ENCODE results near the gene PLSCR3.
A peak's percentile ranks its signal among the peaks of the same experiment; 100 is the strongest.

PLSCR3 gene

DNA sequence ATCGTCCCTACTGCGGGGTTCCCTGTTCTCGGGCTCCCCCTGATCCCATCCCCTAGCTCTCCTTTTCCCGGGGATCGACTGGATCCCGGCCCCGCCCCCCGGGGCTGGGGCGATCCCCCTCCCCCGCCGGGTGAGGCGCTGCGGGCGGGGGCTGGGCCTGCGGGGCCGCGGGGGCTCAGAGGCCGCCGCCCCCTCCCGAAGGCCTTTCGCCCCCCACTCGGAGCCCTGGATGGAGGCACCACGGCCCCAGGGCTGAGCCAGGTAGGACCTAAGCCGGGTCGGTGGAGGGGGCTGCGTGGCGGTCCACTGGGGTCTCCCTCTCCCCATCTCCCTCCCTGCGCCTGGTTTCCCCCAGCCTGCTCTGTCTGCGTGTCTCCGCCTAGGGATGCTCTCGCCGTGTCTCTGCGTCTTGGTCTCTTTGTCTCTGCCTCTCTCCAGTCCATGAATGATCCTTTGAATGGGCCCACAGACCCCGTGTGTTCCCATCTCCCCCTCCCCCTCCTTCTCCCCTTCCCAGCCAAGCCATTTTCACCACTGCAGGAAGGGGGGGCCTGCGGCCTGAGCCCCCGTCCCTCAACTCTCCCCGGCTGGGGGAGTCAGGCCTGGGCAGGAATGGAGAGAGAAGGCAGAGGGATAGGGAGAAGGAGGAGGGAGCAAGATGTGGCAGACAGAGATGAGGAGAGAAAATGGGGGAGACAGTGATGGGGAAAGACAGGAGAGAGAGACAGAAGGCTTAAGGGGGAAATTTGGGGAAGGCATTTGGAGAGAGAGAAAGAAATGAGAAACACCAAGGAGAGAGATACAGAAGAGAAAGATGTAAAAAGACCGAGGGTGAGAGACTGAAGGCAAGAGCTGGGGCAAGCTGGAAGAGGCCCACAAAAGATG lies 11.3 kb upstream of the PLSCR3 start:
- ATAC-seq: no peak

DNA sequence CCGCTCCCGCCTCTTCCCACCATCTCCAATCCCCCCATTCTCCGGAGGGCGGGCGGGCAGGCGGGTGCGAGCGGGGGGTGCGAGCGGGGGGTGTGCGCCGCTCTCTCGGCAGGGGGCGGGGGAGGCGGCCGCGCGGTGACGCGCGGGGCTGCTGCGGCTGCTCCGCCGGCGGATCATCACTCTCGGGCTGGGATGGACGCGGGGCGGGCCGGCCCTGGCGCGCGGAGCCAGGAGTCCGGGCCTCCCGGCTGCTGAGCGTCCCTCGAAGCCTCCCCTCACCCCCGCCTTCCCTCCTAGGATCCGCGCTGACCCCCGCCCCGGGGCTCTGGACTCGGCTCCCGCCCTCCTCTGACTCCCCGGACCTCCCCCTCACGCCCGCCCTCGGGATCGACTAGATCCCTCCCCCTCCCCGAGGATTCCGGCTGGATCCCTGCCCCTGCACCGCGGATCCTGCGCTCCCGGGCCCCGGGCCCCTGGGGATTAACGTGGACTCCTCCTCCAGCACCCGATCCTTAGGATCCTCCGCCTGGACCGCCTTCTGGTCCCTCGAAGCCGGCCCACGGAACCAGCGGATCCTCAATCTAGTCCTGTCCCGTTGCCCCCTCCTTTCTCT lies 10.5 kb upstream of the PLSCR3 start:
- peak; percentile 34 to 44 for ATAC-seq

DNA sequence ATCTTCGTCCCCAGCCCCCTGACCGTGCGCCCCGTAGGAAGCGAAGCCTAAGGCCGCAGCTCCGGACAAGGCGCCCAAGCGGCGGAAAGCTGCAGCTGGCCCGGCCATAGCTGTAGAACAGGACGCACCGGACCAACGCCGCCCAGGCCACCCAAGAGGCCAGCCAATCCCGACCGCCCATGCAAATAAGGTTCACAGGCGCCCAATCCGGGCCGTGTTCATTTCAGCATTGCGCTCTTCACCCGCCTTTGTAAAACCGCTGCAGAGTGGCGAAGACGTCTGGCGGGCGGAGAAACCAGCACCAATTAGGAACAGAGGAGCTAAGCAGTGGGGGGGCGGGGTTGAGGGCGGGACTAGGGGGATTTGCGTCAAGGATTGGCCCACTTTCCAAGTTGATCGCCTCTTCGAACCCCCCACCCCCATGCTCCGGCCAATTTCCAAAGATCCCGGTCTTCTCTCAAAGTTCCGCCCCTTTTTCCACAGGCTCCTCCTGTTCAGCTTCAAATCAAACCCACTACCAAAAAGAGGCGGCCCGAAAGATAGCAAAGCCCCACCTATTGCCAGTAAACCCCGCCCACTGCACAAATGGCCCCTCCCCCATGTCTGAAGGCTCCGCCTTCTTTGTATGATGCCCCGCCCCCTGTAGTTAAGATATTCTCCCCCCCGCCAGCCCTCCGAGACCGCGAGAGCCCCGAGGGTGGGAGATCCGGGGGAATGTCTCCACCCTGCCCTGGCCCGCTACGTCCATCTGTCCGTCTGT lies 9.8 kb upstream of the PLSCR3 start, which contains the start of gene TMEM256:
Gene TMEM256, minus strand, starts transcription at position 121 of the 760 bp plus-strand sequence. Its CDS starts 13 bp downstream, at position 108.
- peak; percentile 96 to 97 for ATAC-seq

DNA sequence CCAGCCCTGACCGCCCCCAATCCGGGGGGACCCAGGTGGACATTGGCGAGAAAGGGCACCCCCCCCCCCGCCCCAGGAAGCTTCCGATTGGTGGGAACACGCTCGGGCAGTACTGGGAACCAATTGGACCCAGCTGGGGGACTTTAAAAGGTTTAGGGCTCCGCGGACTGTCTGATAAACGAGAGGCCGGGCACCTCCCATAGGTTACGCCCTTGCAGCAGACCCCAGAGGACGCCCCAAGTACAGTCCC lies 9.3 kb upstream of the PLSCR3 start:
- ATAC-seq: no peak

DNA sequence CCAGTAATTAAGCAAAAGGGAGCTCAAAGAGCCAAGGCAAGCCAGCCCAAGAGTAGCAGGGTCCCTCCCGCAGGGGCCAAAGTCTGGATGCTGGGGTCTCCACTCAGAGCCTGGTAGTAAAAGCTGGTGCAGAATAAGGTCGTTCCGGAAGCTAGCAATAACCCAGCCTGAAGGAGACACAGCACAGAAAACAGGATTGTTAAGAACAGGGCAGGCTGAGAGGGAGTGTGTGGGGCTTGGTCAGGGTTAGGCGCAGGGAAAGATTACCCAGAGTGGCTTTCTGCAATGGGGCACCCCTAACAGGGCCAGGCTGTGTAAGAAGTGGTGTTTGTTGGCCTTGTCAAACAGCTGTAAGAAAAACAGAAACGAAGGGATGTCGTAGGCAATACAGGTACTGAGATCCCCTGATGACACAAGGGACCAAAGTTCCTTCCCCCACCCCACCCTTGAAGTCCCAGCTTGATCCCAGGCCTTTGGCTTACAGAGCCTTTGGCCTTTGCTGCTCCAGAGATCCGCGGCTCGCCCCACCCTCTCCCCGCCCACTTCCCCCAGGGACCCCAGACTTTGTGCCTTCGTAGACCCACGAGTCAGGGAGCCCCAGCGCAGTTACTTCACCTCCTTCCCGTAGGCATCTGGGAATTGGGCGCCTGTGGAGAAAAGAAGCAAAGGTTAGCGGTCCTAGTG lies 8.9 kb upstream of the PLSCR3 start:
- no peak for ATAC-seq

DNA sequence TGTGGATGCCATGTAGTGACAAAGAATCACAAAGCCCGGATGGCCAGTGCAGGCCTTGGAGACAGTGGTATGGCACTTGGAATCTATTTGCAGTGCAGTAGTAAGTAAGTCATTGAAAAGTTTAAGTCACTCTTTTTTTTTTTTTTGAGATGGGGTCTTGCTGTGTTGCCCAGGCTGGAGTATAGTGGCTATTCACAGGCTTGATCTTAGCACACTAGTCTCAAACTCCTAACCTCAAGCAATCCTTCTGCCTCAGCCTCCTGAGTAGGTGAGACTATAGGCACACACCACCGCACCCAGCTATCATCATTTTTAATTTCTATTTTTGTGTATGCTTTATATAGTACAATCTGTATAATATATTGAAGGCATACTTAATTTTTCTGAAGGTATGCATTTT lies 4.3 kb upstream of the PLSCR3 start:
- no peak for ATAC-seq

DNA sequence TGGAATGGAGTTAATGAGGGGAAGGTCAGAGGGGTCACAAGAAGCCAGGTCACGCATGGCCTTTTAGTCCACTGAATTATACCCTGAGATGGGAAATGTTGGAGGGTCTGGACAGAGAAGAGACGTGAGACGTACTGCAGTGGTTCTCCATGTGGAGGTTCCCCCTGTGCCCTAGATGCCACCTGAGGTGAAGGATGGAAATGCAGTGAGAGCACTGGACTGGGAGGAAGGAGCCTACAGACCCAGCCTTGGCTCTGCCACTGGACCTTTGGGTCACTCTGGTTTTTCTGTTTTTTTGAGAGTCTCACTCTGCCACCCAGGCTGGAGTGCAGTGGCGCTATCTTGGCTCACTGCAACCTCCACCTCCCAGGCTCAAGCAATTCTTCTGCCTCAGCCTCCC lies 1.8 kb upstream of the PLSCR3 start:
- no peak for ATAC-seq

DNA sequence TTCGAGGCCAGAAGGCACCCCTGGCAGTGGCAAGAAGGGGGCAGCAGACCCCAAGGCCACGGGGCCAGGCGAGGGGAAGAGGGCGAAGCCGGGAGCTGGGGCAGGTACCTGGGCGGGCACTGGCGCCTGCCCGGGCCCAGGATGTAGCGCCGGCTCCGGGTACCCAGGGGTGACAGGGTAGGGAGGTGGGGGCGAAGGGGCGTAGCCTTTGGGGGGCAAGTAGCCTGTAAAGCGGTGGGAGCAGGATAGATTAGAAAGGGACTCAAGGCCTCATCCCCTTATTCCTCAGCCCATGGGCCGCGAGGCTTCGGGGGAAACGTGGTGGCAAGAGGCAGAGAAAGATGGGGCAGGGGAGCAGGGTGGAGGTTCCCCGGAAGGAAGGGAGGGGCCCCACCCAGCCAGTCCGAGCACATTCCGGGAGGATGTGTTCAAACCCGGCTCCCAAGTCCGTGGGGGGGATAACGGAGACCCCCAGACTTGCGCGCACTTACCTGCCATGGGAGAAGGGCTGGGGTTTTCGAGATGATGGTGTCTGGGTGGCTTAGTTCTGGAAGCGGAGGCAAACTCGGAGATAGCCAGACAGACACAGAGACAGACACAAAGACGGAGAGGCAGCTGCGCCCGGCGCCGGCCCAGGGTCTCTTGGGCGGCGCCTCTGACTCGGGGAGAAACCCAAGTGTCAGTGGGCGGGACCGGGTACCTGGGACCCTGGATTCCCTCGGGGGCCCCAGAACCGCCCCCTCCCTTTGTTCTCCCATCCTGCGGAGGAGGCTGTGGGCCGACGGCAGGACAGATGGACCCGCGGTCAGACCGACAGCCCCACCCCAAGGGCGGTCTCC lies 493 bp downstream of the PLSCR3 start:
- ATAC-seq: peak; percentile 50 to 55

DNA sequence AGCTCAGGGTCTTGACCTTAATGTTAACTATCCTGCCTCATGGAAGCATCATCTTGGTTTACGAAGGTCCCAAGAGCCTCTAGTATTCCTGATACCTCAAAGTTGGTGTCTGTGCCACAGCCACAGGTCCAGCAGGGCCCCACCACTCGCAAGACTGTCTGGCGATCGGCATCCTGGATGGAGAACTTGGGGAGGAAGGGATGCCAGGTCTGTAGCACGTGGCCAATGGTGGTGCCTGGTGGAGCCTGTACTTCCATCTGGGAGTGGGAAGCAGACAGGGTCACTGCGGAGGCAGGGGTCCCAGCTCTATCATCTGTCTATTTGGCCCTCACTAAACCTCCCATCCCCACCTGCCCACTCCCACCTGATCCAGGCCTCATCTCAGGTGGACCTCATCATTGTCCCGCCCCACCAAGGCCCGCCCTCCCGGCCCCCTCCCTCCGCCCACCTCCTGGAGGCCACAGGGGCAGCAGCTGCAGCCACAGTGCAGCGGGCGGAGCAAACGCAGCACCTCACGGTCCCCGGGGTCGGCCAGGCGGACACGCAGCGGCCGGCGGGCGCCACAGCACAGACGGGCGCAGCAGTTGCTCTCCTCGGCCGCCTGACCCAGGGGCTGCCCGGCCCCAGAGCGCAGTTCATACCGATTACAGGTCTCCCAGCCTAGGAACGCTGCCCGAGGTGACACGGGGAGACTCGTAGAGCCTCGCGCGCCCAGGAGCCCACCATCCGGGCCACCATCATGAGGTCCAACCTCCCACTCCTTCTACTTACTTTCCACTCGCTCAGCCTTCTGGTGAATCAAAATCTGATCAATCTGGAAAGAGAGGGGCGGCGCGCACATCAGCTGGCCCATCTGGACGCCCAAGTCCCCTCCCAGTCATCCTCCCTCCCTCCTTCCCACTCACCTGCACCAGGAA lies 1.4 kb downstream of the PLSCR3 start:
- no peak for ATAC-seq

DNA sequence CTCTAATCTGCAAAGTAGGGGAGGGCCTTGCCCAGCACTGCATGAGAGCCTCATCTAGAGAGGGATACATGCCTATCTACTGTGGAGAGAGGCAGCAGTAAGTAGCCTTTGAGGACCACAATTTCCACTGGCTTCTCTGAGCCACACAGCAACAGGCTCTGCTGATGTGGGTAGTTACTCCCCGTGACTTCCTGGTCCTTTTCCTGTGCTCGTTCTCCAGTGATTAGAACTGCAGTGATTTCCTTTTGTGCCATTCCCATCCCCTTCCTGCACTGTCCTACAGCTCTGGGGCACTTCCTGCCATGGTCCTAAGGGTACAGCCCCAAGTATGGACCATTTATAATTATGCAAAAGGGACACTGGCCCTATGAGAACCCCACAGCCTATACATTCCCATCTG lies 3.0 kb downstream of the PLSCR3 start:
- no peak for ATAC-seq

DNA sequence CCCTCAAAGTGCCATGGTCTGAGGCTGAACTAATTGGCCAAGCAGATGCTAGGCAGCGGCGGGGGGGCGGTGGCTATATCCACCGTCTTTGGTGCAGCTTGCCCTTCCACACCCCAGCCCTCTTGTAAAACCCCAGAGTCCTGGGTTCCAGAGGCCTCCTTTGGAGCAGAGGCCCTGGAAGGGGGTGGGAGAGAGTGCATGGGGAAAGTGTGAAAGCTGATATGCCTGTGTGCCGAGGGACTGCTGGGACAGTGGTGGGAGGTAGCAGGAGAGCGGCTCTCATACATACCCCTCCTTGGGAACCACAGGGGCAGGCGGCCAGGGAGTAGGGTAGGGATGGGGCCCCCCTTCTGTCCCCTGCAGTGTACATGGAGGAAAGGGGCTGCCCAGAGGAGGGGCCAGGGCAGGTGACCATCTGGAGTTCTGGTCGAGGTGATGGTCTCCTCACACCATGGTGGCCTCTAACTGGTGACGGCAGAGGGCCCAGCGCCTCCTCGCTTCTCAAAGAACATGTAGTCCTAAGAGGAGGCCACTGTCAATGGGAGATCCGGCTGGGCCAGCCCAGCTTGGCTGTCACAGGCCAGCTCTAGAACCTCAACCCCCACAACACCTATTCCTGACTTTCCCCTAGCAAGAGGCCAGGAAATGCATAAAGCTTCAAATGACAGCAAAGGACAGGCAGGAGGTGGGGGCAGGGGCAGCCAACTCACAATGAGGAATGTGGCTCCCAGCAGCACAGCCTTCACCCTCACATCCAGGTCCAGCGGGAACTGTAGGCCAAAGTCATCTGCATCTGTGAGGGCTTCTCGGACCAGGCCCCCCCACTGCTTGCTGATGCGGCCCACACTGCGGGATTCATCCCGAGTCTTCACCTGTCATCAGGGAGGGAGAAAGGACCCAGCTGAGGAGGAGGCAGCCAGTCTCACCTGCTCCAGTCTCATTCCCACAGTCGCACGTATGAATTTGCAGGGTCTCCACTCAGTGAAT lies 4.1 kb downstream of the PLSCR3 start:
- no peak for ATAC-seq

DNA sequence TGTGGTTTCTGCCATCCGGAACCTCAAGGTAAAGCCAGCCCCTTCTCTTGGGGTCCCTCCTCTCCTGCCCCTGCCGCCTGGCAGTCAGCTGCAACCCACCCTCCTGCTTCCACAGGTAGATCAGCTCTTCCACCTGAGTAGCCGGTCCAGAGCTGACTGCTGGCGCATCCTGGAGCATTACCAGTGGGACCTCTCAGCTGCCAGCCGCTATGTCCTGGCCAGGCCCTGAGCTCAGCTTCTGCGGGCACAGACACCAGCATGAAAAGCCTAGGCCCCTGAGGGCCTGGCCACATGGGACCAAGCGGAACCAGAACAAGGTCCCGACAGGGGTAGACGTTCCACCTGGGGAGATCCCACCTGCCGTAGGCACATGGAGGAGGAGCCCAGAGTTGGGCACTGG lies 5.5 kb downstream of the PLSCR3 start:
- no peak for ATAC-seq

DNA sequence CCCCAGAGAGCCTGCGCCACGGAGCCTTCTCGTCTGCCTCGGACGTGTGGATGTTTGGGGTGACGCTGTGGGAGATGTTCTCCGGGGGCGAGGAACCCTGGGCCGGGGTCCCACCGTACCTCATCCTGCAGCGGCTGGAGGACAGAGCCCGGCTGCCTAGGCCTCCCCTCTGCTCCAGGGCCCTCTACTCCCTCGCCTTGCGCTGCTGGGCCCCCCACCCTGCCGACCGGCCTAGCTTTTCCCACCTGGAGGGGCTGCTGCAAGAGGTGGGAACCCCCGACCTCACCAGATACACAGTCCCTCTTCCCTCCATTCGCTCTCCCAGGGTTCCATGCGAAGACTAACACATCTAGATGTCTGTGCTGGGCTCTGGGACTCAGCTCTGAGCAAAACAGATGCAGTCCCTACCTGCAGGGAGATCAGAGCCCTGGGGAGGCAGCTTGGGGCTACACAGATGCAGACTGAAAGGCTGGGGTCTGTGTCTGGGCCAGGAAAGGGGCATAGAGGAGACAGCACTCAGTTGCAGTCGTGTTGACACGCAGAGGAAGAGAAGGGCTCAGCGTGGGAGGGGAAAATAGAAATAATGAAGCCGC lies 9.7 kb downstream of the PLSCR3 start:
- no peak for ATAC-seq

DNA sequence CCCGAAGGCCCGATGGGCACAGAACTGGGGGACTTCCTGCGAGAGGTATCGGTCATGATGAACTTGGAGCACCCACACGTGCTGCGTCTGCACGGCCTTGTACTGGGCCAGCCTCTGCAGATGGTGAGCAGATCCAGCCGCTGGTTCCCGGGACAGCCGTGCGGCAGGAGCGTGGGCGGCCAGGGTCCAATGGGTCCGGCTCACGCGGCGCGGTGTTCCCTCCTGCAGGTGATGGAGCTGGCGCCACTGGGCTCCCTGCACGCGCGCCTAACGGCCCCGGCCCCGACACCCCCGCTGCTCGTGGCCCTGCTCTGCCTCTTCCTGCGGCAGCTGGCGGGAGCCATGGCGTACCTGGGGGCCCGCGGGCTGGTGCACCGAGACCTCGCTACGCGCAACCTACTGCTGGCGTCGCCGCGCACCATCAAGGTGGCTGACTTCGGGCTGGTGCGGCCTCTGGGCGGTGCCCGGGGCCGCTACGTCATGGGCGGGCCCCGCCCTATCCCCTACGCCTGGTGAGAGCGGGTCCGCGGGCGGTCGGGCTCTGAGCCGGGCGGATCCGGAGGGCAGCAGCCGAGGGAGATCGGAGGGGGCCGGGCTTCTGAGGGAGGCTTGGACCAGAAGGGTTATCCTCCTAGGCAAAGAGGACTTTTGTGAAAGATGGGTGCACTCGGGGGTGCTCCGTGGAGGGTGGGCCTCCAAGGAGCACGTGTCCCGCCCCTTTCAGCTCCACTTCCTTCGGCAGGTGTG lies 10.4 kb downstream of the PLSCR3 start:
- ATAC-seq: peak; percentile 98 to 99

DNA sequence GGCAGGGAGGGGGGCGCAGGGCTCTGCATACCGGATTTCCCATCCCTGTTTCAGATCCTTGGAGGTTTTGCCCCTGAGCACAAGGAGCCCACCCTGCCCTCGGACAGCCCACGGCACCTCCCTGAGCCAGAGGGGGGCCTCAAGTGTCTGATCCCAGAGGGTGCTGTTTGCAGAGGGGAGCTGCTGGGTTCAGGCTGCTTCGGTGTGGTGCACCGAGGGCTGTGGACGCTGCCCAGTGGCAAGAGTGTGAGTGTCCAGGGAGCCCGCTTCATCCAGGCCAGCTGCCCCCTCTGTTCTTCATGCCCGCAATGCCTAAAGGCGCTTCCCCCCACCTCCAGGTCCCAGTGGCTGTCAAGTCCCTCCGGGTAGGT lies 11.0 kb downstream of the PLSCR3 start:
- no peak for ATAC-seq

DNA sequence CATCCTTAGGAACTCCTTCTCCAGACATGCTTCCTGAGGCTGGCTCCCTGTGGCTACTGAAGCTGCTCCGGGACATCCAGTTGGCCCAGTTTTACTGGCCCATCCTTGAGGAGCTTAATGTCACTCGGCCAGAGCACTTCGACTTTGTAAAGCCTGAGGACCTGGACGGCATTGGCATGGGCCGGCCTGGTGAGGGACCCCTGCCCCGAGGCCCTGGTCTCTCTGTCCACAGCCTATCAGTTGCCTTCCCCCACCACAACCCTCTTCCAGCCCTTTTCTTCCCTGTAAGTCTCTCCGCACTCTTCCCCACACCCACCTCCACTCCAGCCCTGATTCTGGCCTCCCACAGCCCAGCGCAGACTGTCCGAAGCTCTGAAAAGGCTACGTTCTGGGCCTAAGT lies 11.4 kb downstream of the PLSCR3 start:
- no peak for ATAC-seq

DNA sequence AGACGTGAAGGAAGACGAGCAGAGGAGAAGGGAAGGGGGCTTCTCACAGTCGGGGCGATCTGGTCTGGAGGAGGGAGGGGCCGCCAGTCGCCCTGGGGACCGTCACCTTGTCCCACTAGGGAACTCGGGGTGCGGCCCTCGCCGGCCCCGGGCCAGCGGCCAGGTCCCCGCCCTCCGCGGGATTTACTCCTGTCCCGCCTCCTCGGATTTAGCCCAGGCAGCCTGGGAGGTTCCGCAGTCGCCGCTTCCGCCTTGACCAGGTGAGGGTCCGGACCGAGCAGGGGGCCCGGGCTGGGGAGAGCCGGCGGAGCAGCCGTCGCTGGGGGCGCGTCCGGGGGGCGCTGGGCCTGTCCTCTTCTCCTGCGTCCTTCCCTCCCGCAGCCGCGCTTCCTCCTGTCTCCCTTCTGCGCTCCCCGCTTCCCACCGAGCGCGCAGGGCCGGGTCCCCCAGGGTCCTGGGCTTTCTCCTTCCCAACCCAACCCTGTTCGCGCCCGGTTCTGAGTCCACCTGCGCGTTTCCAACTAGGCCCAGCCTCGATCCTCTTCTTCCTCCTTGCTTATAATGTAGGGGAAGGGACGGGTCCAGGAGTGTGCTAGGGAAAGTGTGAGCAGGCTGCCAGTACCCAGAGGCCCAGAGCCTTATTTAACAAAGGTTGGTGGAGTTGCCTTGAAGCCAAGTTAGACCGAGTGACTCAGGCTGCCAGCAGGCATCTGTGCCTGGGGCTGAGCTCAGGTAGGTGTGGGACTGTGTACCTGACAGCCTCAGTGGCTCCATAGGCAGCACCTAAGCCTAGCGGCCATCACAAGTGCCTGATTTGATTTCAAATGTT lies 13.3 kb downstream of the PLSCR3 start, which contains the start of gene TNK1:
Gene TNK1, plus strand, starts transcription at position 235 of the 829 bp plus-strand sequence. CDS start 1,838 bp downstream, outside the sequence.
- no peak for ATAC-seq

DNA sequence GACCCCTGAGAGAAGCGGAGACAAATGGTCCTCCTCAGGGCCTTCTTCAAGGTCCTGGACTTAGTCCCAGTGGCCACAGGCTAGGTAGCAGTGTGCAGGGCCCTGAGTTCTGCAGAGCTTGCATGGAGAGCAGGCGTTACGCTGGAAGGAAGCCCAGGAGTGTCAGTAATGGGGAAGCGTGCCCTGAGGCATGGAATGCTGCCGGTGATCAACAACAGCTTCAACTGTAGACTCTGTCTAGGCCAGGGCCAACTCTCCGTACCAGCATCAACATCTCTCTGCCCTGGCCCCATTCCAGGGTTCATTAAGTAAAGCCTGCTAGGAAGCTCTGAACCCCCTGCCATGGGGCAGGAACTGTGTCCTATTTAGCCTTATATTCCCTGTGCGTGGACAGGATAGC lies 14.0 kb downstream of the PLSCR3 start:
- no peak for ATAC-seq
